Measurements from ENCODE around the gene TNF.

GRCh38 chr6:31587791-31588777, 12.7 kb downstream of the TNF start:
- TF ChIP-seq CTCF (IDR thresholded peaks at IDR 0.05) (no peak), POLR2A (IDR thresholded peaks at IDR 0.05) (no peak), POLR2AphosphoS5 (IDR thresholded peaks at IDR 0.05) (no peak)

Data from prostate gland (tissue), 2 donors.